Esophagus mucosa (tissue), 1 donor: ENCODE data around the gene NOXRED1. TPM values are rescaled to one million over a fixed set of nuclear protein-coding genes. Genes with fewer than 3 reads are reported as not detected.
A peak's percentile ranks its signal among the peaks of the same experiment; 100 is the strongest.

ENCODE experiments used
- ATAC-seq: fragments of 200-7000 bp; cut with Tn5 transposase; one replicate; pipeline ENCODE4 v1.9.1; 2020
- total RNA-seq: library from RNA; stranded (reverse); gene quantifications from one replicate; pipeline ENCODE4 v1.2.4, GENCODE V29; 2023
- donor health status: DM: yes; HTN: yes; CAD: no.

The NOXRED1 gene
- total RNA-seq, 1 donor from 2014 or later = not detected

- no peak for ATAC-seq
Measured at GRCh38 chr14:77406718-77407117, 16.6 kb downstream of the NOXRED1 start.

GRCh38 chr14:77406086-77406485, 17.2 kb downstream of the NOXRED1 start:
- no peak for ATAC-seq

GRCh38 chr14:77403768-77404167, 19.6 kb downstream of the NOXRED1 start:
- ATAC-seq = no peak

GRCh38 chr14:77400216-77400615, 23.1 kb downstream of the NOXRED1 start:
- ATAC-seq = no peak

- no peak for ATAC-seq
Measured at GRCh38 chr14:77390188-77390587, 33.1 kb downstream of the NOXRED1 start.

GRCh38 chr14:77378701-77379100, 44.6 kb downstream of the NOXRED1 start:
- no peak for ATAC-seq

- ATAC-seq = no peak
Measured at GRCh38 chr14:77377502-77377844, 45.9 kb downstream of the NOXRED1 start.

- peak; percentile 94 for ATAC-seq
Measured at GRCh38 chr14:77376771-77377501, 46.4 kb downstream of the NOXRED1 start, which contains the start of the genes SAMD15 and TMED8. SAMD15 (plus strand) TSS chr14:77377379; CDS start chr14:77377419, 40 bp downstream. TMED8 (minus strand) TSS chr14:77377094; CDS start chr14:77377053, 41 bp downstream.

GRCh38 chr14:77375973-77376770, 47.2 kb downstream of the NOXRED1 start:
- ATAC-seq = peak; percentile 29

GRCh38 chr14:77375164-77375950, 48.0 kb downstream of the NOXRED1 start:
- no peak for ATAC-seq

GRCh38 chr14:77372304-77372841, 51.0 kb downstream of the NOXRED1 start:
- ATAC-seq = no peak

- no peak for ATAC-seq
Measured at GRCh38 chr14:77369285-77369684, 54.0 kb downstream of the NOXRED1 start.

- no peak for ATAC-seq
Measured at GRCh38 chr14:77364146-77364545, 59.2 kb downstream of the NOXRED1 start.

GRCh38 chr14:77359626-77360025, 63.7 kb downstream of the NOXRED1 start:
- no peak for ATAC-seq

- ATAC-seq = no peak
Measured at GRCh38 chr14:77356899-77357298, 66.4 kb downstream of the NOXRED1 start.

- no peak for ATAC-seq
Measured at GRCh38 chr14:77355811-77356210, 67.5 kb downstream of the NOXRED1 start.

- ATAC-seq = no peak
Measured at GRCh38 chr14:77353469-77354141, 69.7 kb downstream of the NOXRED1 start.

GRCh38 chr14:77347751-77348150, 75.6 kb downstream of the NOXRED1 start:
- no peak for ATAC-seq

GRCh38 chr14:77346495-77346894, 76.8 kb downstream of the NOXRED1 start:
- no peak for ATAC-seq

GRCh38 chr14:77344377-77344996, 78.8 kb downstream of the NOXRED1 start:
- ATAC-seq = peak; percentile 56
